Choroid plexus epithelial cell (primary cell): ENCODE measurements around the gene EFHD1.

ENCODE experiments used
- DNase-seq: peaks from one replicate; pipeline ENCODE4 v3.0.0-alpha.2; 2010; ENCODE audit warnings: low read depth
- H3K4me3 ChIP-seq: 2 replicates; pipeline ENCODE4 v1.5.1; 2011; ENCODE audit warnings: low read depth, mild to moderate bottlenecking, control low read depth, low read length, moderate library complexity
- CTCF ChIP-seq: conservative IDR thresholded peaks from 2 replicates; pipeline ENCODE4 v1.5.1; 2011; ENCODE audit warnings: low read depth, mild to moderate bottlenecking, control low read depth, inconsistent platforms, low read length, moderate library complexity

The EFHD1 gene

GRCh38 chr2:232662486-232663260, 29.3 kb downstream of the EFHD1 start:
- no peak for DNase-seq
- TF ChIP-seq CTCF = no peak
- no peak overlapping the region for H3K4me3 ChIP-seq

DNA sequence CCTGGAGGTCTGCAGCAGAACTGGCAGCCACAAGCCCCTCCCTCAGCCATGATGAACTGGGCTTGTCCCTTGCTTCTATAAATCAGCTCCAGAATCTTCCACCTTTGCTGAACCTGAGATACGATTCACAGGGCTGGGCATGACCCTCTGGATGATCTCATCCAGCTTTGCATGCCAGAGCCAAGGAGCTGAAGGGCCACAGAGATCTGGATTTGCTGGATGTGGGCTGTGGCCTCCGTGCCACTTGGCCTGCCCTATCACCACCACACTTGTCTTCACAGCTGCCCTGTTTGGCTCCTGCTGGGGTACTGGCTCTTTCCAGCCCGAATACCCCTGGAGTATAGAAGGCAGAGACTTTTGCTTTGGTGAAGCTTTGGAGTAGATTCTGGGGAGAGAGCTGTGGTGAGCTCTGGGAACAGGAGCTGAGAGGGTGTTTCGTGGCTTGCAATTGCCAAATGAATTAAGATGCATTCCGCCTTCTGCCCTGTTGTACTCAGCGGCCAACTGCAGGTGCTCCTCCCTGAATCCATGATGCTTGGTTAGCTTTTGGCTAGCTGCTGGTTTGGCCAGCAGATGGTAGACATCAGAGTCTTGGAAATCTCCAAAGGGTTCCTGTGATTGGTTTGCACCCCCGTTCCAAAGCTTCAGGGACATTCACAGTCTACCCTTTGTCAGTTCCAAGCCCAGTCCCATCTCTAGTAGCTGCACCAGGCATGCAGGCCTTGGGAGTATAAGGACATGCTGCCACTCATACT, 32.8 kb downstream of the EFHD1 start:
- DNase-seq = no peak
- TF ChIP-seq CTCF = no peak

GRCh38 chr2:232667989-232668583, 34.7 kb downstream of the EFHD1 start:
- no peak for DNase-seq
- TF ChIP-seq CTCF = no peak
- H3K4me3 ChIP-seq = no peak overlapping the region

More for the DNA sequence above, 32.8 kb downstream of the EFHD1 start:
- no peak overlapping the region for H3K4me3 ChIP-seq

GRCh38 chr2:232668805-232669444, 35.5 kb downstream of the EFHD1 start:
- H3K4me3 ChIP-seq = no peak overlapping the region
- TF ChIP-seq CTCF = peak; percentile 87
- DNase-seq = peak; percentile 71

DNA sequence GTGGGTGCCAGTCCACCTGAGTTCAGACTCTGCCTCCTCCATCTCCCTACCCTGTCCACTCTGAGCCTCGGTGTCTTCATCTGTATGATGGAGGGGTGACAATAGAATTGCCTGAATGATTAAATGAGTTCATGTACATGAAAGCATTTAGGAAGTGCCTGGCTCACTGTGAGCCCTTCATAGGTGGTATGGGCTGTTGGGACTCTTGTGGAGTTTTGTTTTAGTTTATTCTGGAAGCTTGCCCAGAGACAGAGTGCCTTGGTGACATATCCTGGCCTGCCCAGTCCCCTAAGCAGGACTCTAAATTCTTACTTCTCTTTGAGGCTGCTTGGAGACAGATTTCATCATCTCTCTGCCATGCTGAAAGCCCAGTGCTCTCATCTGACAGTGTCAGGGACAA, 39.2 kb downstream of the EFHD1 start:
- no peak overlapping the region for H3K4me3 ChIP-seq
- TF ChIP-seq CTCF = no peak
- DNase-seq = no peak

GRCh38 chr2:232674491-232674890, 41.1 kb downstream of the EFHD1 start:
- no peak for DNase-seq
- TF ChIP-seq CTCF = no peak

More at GRCh38 chr2:232674491-232674890, 41.1 kb downstream of the EFHD1 start:
- H3K4me3 ChIP-seq = no peak overlapping the region
